ENCODE data around the gene PRKAG2. TPM values are rescaled to one million over a fixed set of nuclear protein-coding genes. Genes with fewer than 3 reads are reported as not detected.

The PRKAG2 gene
- total RNA-seq, 1 donor from 2014 or later, result 15.2 TPM

GRCh38 chr7:151515276-151515565 lies 361.7 kb downstream of the PRKAG2 start:
- no peak for DNase-seq

- no peak for DNase-seq
Observed at GRCh38 chr7:151514461-151515275, 362.2 kb downstream of the PRKAG2 start.

GRCh38 chr7:151513133-151513532 lies 363.8 kb downstream of the PRKAG2 start:
- no peak for DNase-seq

GRCh38 chr7:151512353-151512752 lies 364.6 kb downstream of the PRKAG2 start:
- no peak for DNase-seq

- DNase-seq, result no peak
Observed at GRCh38 chr7:151511946-151512345, 365.0 kb downstream of the PRKAG2 start.

- DNase-seq, result no peak
Observed at GRCh38 chr7:151511270-151511669, 365.6 kb downstream of the PRKAG2 start.

GRCh38 chr7:151509670-151510333 lies 367.1 kb downstream of the PRKAG2 start:
- no peak for DNase-seq

- DNase-seq, result no peak
Observed at GRCh38 chr7:151508991-151509390, 367.9 kb downstream of the PRKAG2 start.

GRCh38 chr7:151507806-151508205 lies 369.1 kb downstream of the PRKAG2 start:
- DNase-seq, result no peak

- DNase-seq, result no peak
Observed at GRCh38 chr7:151506901-151507382, 370.0 kb downstream of the PRKAG2 start.

Small RNAs within 50 kb of the gene (small RNA-seq; reads per million reads assigned to genes)
- gene RF00019 (ENCODE audit: low replicate concordance), result not detected
- gene RNU6-604P (ENCODE audit: low replicate concordance), result not detected

Other genes with a start within 250 kb of the PRKAG2 start
- gene GALNTL5, start 79.3 kb upstream of the PRKAG2 start, total RNA-seq, result not detected
- gene GALNT11, start 148.6 kb upstream of the PRKAG2 start, total RNA-seq, result 43.7 TPM